ENCODE data around the gene CDH4. TPM values are rescaled to one million over a fixed set of nuclear protein-coding genes. Genes with fewer than 3 reads are reported as not detected.

CDH4 gene
- total and polyA plus RNA-seq, 2 of the 8 experiments (the other 6 are each of a cell fraction or from before 2014, with no cell fraction given): 4.3 to 7.9 TPM

DNA sequence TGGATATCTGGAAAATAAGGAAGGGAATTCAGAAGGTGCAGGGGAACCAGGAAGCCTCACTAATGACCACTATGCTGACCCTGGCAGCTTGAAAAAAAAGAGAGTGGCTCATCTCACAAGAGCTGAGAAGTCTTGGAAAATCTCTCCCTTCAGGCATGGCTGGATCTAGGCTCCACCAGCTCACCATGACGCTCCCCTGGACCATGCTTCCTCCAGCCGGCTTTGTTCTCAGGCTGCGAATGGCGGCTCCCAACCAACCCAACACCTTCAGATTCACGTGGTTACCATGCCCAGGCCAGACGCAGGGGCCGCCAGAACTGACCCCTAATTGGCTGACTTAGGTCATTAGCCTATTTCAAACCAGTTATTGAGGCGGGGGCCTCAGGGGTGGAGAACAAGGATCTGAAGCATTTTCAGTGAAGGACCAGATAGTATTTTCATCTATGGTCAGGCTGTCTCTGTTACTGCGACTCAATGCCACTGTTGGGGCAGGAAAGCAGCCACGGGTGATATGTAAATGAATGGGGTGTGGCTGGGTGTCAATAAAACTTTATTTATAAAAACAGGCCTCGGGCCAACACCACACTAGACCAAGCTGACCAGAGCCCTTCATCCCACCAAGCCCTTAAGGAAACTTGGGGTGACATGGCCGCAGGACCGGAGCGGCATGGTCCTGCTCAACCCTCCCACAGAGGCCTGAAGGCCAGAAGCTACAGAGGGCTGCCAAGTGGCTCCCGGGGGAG, 653.9 kb downstream of the CDH4 start:
- H3K23ac ChIP-seq (ENCODE audit: insufficient read length): no peak overlapping the region
- H3K4me1 ChIP-seq (replicated peaks in 1 of 4; ENCODE audit: control insufficient read depth in 3 of 4, insufficient read depth in 4 of 4, low read length in 3 of 4): no peaks in the 10 kb centered on the region; a peak in 1 of 7 replicates
- FAIRE-seq (no peak), DNase-seq (ENCODE audit: low read depth in 1 of 2, low spot score in 2 of 2) (no peak)
- WGBS, 2 experiments (ENCODE audit: extremely low coverage in 1 of 2, insufficient coverage in 1 of 2, insufficient read length in 1 of 2, insufficient replicate concordance in 2 of 2, low coverage in 1 of 2, low lambda C conversion rate in 2 of 2, missing lambda C conversion rate in 1 of 2): 95% methylated on average over 15 of the region's 15 CpGs; no CpG with 5 or more reads in 1 of the 2 experiments
- no peak overlapping the region for H2BK20ac ChIP-seq (ENCODE audit: low read length)
- no peak overlapping the region for H3K27ac ChIP-seq (ENCODE audit: low read depth, low read length)
- no peaks in the 10 kb centered on the region for H3K36me3 ChIP-seq (ENCODE audit: control insufficient read depth in 2 of 4, insufficient read depth in 4 of 4, low read length in 3 of 4)
- H3K79me2 ChIP-seq (ENCODE audit: control insufficient read depth in 1 of 2, insufficient read depth in 2 of 2, low read length in 2 of 2): no peaks in the 10 kb centered on the region
- peak overlapping the region; percentile 46; the same call in 1 of the 2 replicates for H4K8ac ChIP-seq (ENCODE audit: extremely low read depth, insufficient read depth, low read length)
- ChIA-PET CTCF (ENCODE audit: partially characterized antibody) (interaction anchor here (1.0 to 2.6 kb wide), 2 partner anchors 10 to 19 kb away, joined by 4 to 9 read pairs; no protein-coding TSS in a partner anchor), POLR2A (ENCODE audit: partially characterized antibody) (no interaction called here)
- H3K56ac ChIP-seq (replicated peaks; ENCODE audit: insufficient read length, low read depth, low read length): no peak overlapping the region
- TF ChIP-seq PHF8 (conservative IDR thresholded peaks at IDR 0.05; ENCODE audit: low read depth, low read length) (no peak), RNF2 (IDR thresholded peaks at IDR 0.05; ENCODE audit: borderline replicate concordance, low read depth, low read length, missing control alignments, poor library complexity, severe bottlenecking) (no peak), TAF7 (optimal IDR thresholded peaks at IDR 0.05; ENCODE audit: borderline replicate concordance, low read depth, low read length) (no peak), ASH2L (IDR thresholded peaks at IDR 0.05; ENCODE audit: low read length) (no peak), HDAC6 (IDR thresholded peaks at IDR 0.05; ENCODE audit: low read depth, low read length) (no peak), NANOG (IDR thresholded peaks at IDR 0.05; ENCODE audit: insufficient read depth, low read depth, low read length, poor library complexity, severe bottlenecking) (no peak), SIN3A (conservative IDR thresholded peaks at IDR 0.05 in 1 of 2, IDR thresholded peaks at IDR 0.05 in 1 of 2; ENCODE audit: low read depth in 1 of 2, low read length in 2 of 2) (no peak), CREB1 (IDR thresholded peaks at IDR 0.05) (no peak)
- TF ChIP-seq, protein P1, sequence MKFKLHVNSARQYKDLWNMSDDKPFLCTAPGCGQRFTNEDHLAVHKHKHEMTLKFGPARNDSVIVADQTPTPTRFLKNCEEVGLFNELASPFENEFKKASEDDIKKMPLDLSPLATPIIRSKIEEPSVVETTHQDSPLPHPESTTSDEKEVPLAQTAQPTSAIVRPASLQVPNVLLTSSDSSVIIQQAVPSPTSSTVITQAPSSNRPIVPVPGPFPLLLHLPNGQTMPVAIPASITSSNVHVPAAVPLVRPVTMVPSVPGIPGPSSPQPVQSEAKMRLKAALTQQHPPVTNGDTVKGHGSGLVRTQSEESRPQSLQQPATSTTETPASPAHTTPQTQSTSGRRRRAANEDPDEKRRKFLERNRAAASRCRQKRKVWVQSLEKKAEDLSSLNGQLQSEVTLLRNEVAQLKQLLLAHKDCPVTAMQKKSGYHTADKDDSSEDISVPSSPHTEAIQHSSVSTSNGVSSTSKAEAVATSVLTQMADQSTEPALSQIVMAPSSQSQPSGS (IDR thresholded peaks at IDR 0.05; ENCODE audit: low read length): no peak
- no peak overlapping the region for H2BK120ac ChIP-seq (replicated peaks; ENCODE audit: low read depth, low read length)
- H3K4me3 ChIP-seq (ENCODE audit: extremely low read depth in 1 of 4, insufficient read depth in 2 of 4, low read depth in 3 of 4, low read length in 4 of 4): no peak overlapping the region
- no peaks in the 10 kb centered on the region for H3K23me2 ChIP-seq (ENCODE audit: low read depth, low read length)
- no peaks in the 10 kb centered on the region; a peak in 1 of 7 replicates for H3K27me3 ChIP-seq (replicated peaks in 1 of 4; ENCODE audit: control insufficient read depth in 3 of 4, extremely low read depth in 1 of 4, insufficient read depth in 3 of 4, low read length in 3 of 4)
- H3K18ac ChIP-seq (ENCODE audit: extremely low read depth, low read length): no peak overlapping the region; the same call in 1 of the 2 replicates
- H2AK5ac ChIP-seq (ENCODE audit: low read depth, low read length): no peak overlapping the region
- no peak overlapping the region for H2BK5ac ChIP-seq (ENCODE audit: low read depth, low read length)
- H2BK12ac ChIP-seq (ENCODE audit: low read depth, low read length): no peak overlapping the region
- no peak overlapping the region for H2BK15ac ChIP-seq (ENCODE audit: low read length)
- H3K4ac ChIP-seq (replicated peaks; ENCODE audit: insufficient read length, low read depth, low read length): no peak overlapping the region
- no peak overlapping the region for H4K91ac ChIP-seq (replicated peaks; ENCODE audit: insufficient read length, low read length)
- H3K9ac ChIP-seq (replicated peaks in 1 of 4; ENCODE audit: extremely low read depth in 1 of 4, low read depth in 3 of 4, low read length in 3 of 4): no peak overlapping the region
- peaks cover 0 to 1% of the 10 kb centered on the region in 2 experiments for H4K20me1 ChIP-seq (replicated peaks in 1 of 2; ENCODE audit: control insufficient read depth in 1 of 2, insufficient read depth in 2 of 2, low read length in 2 of 2)
- no peaks in the 10 kb centered on the region for H3K79me1 ChIP-seq (ENCODE audit: low read depth, low read length)
- no peak overlapping the region for H4K5ac ChIP-seq (ENCODE audit: insufficient read length, low read depth, low read length)
- H3K14ac ChIP-seq (ENCODE audit: insufficient read length): no peak overlapping the region
- H3K9me3 ChIP-seq (ENCODE audit: insufficient read depth in 2 of 2, low read depth in 1 of 2, low read length in 1 of 2): no peaks in the 10 kb centered on the region; a peak in 1 of 4 replicates
- H2AFZ ChIP-seq (ENCODE audit: low read length): no peak overlapping the region
- no peak overlapping the region for H3K4me2 ChIP-seq (ENCODE audit: insufficient read depth in 1 of 2, low read depth in 2 of 2, low read length in 2 of 2)

Data from H1 (cell line).